ENCODE measurements around the gene CORIN. TPM values are rescaled to one million over a fixed set of nuclear protein-coding genes. Genes with fewer than 3 reads are reported as not detected.

Gene CORIN
- total and polyA plus RNA-seq, 10 of the 15 experiments (the other 5 are each of a cell fraction or from before 2014, with no cell fraction given), result 0.02 to 0.45 (median 0.09) TPM; not detected in 3

GRCh38 chr4:47617607-47618006 is 220.3 kb downstream of the CORIN start (continued):
- TF ChIP-seq, protein P1, sequence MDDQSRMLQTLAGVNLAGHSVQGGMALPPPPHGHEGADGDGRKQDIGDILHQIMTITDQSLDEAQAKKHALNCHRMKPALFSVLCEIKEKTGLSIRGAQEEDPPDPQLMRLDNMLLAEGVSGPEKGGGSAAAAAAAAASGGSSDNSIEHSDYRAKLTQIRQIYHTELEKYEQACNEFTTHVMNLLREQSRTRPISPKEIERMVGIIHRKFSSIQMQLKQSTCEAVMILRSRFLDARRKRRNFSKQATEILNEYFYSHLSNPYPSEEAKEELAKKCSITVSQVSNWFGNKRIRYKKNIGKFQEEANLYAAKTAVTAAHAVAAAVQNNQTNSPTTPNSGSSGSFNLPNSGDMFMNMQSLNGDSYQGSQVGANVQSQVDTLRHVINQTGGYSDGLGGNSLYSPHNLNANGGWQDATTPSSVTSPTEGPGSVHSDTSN (IDR thresholded peaks at IDR 0.05; ENCODE audit: insufficient replicate concordance, low read depth, low read length), result peak; percentile 29
- TF ChIP-seq ZBTB33 (IDR thresholded peaks at IDR 0.05), result no peak
- TF ChIP-seq, protein P2, sequence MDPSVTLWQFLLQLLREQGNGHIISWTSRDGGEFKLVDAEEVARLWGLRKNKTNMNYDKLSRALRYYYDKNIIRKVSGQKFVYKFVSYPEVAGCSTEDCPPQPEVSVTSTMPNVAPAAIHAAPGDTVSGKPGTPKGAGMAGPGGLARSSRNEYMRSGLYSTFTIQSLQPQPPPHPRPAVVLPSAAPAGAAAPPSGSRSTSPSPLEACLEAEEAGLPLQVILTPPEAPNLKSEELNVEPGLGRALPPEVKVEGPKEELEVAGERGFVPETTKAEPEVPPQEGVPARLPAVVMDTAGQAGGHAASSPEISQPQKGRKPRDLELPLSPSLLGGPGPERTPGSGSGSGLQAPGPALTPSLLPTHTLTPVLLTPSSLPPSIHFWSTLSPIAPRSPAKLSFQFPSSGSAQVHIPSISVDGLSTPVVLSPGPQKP (IDR thresholded peaks at IDR 0.05; ENCODE audit: low read depth, low read length), result no peak
- TF ChIP-seq IRF4 (IDR thresholded peaks at IDR 0.05; ENCODE audit: low read depth, low read length), result no peak
- 0 out of 2 replicates have a peak, but pooled peaks have one; percentile 27 for TF ChIP-seq JUNB (IDR thresholded peaks at IDR 0.05)
- 0 out of 2 replicates have a peak, but pooled peaks have one; percentile 49 for TF ChIP-seq DPF2 (IDR thresholded peaks at IDR 0.05)
- TF ChIP-seq IKZF2 (IDR thresholded peaks at IDR 0.05), result peak; percentile 25 to 26; a peak in 1 of 4 replicates
- no peak for TF ChIP-seq HDAC6 (IDR thresholded peaks at IDR 0.05; ENCODE audit: unreplicated experiment)
- 0 out of 4 replicates have a peak, but pooled peaks of 1 of the 2 experiments have one; percentile 18 for TF ChIP-seq EP300 (IDR thresholded peaks at IDR 0.05; ENCODE audit: borderline replicate concordance in 1 of 2, control insufficient read depth in 1 of 2, low read depth in 2 of 2, low read length in 2 of 2)
- no peak for TF ChIP-seq LARP7 (IDR thresholded peaks at IDR 0.05)
- peak; percentile 76 for TF ChIP-seq PKNOX1 (IDR thresholded peaks at IDR 0.05)

Measured in GM12878 (cell line).